HEK293T (cell line): ENCODE results near the gene CDH13.

ENCODE experiments used
- CTCF ChIA-PET: fragments of 350-600 bp; formaldehyde crosslinking; extraction: SDS; loops from one replicate; lab custom pipeline; 2021; ENCODE audit warnings: antibody characterized with exemption, inconsistent platforms; lab: Yijun Ruan, JAX
- POLR2A ChIA-PET: fragments of 350-600 bp; formaldehyde crosslinking; extraction: SDS; loops from one replicate; lab custom pipeline; 2020; ENCODE audit warnings: antibody characterized with exemption, inconsistent platforms; lab: Yijun Ruan, JAX
- DNase-seq: peaks from one replicate; pipeline ENCODE4 v3.0.0; 2012; ENCODE audit warnings: mixed read lengths; ENCODE audit errors: extremely low spot score
- ARNT ChIP-seq: fragments of 450-650 bp; IDR thresholded peaks from 2 replicates; pipeline ENCODE4 v1.6.1; 2017; ENCODE audit warnings: mild to moderate bottlenecking
- BHLHE40 ChIP-seq: fragments of 450-650 bp; IDR thresholded peaks from 2 replicates; pipeline ENCODE4 v1.6.1; 2016; ENCODE audit warnings: mild to moderate bottlenecking, moderate library complexity, borderline replicate concordance
- CTBP1 ChIP-seq: fragments of 450-650 bp; IDR thresholded peaks from 2 replicates; pipeline ENCODE4 v1.6.1; 2016; ENCODE audit warnings: borderline replicate concordance
- ELF4 ChIP-seq: fragments of 450-650 bp; IDR thresholded peaks from 2 replicates; pipeline ENCODE4 v1.6.1; 2017; ENCODE audit warnings: antibody characterized with exemption
- FOXA1 ChIP-seq: fragments of 450-650 bp; IDR thresholded peaks from 2 replicates; pipeline ENCODE4 v1.6.1; 2016; ENCODE audit warnings: mild to moderate bottlenecking
- FOXK2 ChIP-seq: fragments of 450-650 bp; IDR thresholded peaks from 2 replicates; pipeline ENCODE4 v1.6.1; 2016; ENCODE audit warnings: mild to moderate bottlenecking
- FOXM1 ChIP-seq: fragments of 450-650 bp; IDR thresholded peaks from 2 replicates; pipeline ENCODE4 v1.6.1; 2017; ENCODE audit warnings: mild to moderate bottlenecking, borderline replicate concordance
- HDGF ChIP-seq: fragments of 450-650 bp; IDR thresholded peaks from 2 replicates; pipeline ENCODE4 v1.6.1; 2017; ENCODE audit warnings: antibody characterized with exemption, borderline replicate concordance
- L3MBTL2 ChIP-seq: fragments of 450-650 bp; conservative IDR thresholded peaks from 2 replicates; pipeline ENCODE4 v1.6.1; 2016; ENCODE audit warnings: mild to moderate bottlenecking
- LEF1 ChIP-seq: fragments of 450-650 bp; IDR thresholded peaks from 2 replicates; pipeline ENCODE4 v1.6.1; 2017; ENCODE audit warnings: mild to moderate bottlenecking, borderline replicate concordance
- NFRKB ChIP-seq: fragments of 450-650 bp; IDR thresholded peaks from 2 replicates; pipeline ENCODE4 v1.6.1; 2016; ENCODE audit warnings: mild to moderate bottlenecking, moderate library complexity
- SP1 ChIP-seq: fragments of 450-650 bp; IDR thresholded peaks from 2 replicates; pipeline ENCODE4 v1.6.1; 2017
- SUZ12 ChIP-seq: fragments of 450-650 bp; IDR thresholded peaks from 2 replicates; pipeline ENCODE4 v1.6.1; 2016; ENCODE audit warnings: mild to moderate bottlenecking
- TARDBP ChIP-seq: fragments of 450-650 bp; IDR thresholded peaks from 2 replicates; pipeline ENCODE4 v1.6.1; 2016
- ZNF384 ChIP-seq: fragments of 450-650 bp; IDR thresholded peaks from 2 replicates; pipeline ENCODE4 v1.6.1; 2016
- TF ChIP-seq, protein P1 (sequence below): fragments of 450-650 bp; IDR thresholded peaks from 2 replicates; pipeline ENCODE4 v1.6.1; 2016

The CDH13 gene

DNA sequence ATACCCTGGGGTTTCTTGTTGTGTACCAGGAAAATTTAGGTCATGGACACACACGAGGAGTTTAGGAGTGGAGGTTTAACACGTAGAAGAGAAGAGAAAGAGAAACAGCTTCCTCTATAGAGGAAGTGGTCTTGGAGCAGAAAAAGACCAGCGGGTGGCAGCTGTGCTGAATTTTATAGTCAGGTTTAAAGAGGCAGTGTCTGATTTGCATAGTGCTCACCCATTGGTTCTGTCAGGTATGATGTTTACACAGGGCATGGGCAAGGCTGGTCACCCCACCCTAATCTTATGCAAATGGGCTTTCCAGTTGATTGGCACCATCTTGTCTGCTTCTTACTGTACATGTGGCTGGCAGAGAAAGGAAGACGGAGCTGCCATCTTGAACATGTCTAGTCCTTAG, 309.0 kb downstream of the CDH13 start:
- DNase-seq, result no peak
- TF ChIP-seq SP1, result no peak
- no peak for TF ChIP-seq BHLHE40
- no peak for TF ChIP-seq ARNT
- TF ChIP-seq FOXM1, result no peak
- no peak for TF ChIP-seq ZNF384
- no peak for TF ChIP-seq SUZ12
- no peak for TF ChIP-seq FOXA1
- POLR2A ChIA-PET, result no interaction called here
- CTCF ChIA-PET, result no interaction called here

DNA sequence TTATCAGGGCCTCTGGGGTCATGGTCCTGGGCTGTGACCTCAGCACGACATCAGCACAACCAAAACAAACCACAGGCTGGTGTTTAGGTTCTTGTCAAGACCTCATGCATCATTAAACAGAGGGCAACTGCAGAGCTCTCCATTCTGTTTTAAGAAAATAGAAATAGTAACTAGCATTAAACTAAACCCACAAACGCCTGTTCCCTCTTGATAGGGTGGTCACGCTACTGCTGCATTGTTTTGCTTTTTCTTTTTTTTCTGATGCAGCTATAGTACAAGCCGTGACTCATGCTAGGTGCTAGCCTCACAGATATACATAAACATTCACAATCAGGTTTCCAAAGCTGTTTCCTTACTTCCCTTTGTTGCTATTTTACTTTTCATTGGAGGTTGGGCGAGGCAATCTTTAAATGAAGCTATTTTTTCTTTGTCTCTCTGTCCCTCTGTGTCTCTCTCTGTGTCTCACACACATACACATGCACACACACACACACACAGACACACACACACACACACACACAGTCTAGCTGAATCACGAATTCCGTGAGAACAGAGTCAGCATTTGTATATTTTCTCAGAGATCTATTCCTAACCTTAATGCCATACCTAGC, 310.3 kb downstream of the CDH13 start:
- ChIA-PET POLR2A (no interaction called here), CTCF (no interaction called here)
- DNase-seq, result no peak
- TF ChIP-seq, protein P1, sequence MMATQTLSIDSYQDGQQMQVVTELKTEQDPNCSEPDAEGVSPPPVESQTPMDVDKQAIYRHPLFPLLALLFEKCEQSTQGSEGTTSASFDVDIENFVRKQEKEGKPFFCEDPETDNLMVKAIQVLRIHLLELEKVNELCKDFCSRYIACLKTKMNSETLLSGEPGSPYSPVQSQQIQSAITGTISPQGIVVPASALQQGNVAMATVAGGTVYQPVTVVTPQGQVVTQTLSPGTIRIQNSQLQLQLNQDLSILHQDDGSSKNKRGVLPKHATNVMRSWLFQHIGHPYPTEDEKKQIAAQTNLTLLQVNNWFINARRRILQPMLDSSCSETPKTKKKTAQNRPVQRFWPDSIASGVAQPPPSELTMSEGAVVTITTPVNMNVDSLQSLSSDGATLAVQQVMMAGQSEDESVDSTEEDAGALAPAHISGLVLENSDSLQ, result no peak
- TF ChIP-seq ELF4, result no peak
- no peak for TF ChIP-seq TARDBP
- no peak for TF ChIP-seq L3MBTL2

DNA sequence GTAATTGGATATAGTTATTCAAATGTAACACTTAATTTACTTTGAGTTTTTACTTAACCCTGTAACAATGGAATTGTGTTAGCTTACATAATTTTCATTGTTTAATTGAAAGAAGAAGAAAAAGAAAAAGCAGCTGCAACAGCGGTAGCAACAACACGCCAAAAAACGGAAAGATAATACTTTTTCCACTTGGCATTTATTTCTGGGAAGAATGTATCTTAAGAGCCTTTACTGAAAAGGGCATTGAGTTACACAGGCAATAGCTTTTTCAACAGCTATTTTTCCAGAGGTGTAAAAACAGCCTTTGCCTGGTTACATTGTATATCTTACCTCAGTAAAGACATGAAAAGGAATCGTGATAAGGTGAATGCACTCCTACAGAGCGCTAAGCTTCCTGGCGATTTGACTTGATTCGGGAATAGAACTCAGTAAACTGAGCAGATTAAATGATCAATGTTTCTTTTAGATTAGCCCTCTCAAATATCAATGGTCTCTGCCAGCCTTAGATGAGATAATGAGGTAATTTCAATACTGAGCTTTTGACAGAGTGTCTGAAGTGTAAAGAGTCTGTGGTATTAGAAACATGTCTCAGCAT, 311.3 kb downstream of the CDH13 start:
- TF ChIP-seq NFRKB (no peak), LEF1 (no peak), BHLHE40 (no peak), SUZ12 (no peak), FOXK2 (no peak), FOXM1 (no peak), HDGF (no peak), TARDBP (no peak), ELF4 (no peak), FOXA1 (no peak)
- no peak for DNase-seq
- POLR2A ChIA-PET, result no interaction called here
- CTCF ChIA-PET, result no interaction called here

DNA sequence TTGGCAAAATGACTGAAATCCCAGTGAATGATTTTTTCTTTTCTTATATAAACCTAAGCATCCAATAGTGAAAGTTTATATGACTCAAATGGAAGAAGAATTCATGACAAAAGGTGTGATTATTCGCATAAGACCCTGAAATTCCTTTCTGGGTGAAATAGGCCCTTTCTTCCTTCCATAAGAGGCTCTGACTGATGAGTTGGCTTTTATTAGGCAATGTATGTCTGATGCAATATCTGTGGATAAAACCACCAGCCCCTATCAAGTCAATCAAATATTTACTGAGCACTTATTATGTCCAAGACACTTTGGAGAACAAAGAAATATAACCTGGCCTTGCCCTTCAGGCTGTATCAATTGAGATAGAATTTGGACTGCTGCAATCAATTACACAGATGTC, 316.6 kb downstream of the CDH13 start:
- CTCF ChIA-PET, result no interaction called here
- DNase-seq, result no peak

DNA sequence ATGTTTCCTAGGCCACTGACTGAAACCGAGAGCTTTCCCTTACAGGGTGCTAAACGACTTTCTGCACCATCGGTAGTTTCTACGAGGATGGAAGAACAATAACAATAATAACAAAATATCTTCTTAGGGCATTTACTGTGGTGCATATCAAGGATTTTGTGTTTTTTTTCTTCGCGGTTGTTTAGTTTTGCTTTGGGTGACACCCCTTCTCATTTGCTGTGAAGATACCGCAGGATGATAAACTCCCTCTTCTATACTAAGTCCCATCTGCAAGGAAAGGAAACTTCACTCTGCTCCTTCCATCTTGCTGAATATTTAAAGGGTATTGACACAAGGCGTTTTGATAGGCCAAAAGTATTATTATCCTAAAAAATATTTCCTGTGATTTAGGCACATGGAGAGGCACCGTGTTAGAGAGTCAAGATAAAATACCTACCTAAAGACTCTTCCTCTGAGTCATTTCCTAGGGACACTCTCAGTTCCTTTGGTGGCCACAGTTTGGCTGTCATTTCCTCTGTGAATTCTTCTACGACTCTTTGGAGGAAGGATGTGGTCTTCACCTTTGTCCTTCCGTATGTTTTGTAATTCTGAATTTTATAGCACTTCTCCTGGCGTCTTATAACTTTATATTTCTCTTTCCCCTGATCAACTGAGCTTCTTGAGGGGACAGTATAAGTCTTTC, 318.8 kb downstream of the CDH13 start:
- DNase-seq, result no peak

More for the DNA sequence above, 316.6 kb downstream of the CDH13 start:
- POLR2A ChIA-PET, result no interaction called here
- TF ChIP-seq BHLHE40 (no peak), HDGF (no peak), TARDBP (no peak), CTBP1 (no peak), FOXK2 (no peak), SP1 (no peak), FOXA1 (no peak), SUZ12 (no peak), ELF4 (no peak), LEF1 (no peak), L3MBTL2 (no peak), NFRKB (no peak)
- TF ChIP-seq, protein P1, result no peak

DNA sequence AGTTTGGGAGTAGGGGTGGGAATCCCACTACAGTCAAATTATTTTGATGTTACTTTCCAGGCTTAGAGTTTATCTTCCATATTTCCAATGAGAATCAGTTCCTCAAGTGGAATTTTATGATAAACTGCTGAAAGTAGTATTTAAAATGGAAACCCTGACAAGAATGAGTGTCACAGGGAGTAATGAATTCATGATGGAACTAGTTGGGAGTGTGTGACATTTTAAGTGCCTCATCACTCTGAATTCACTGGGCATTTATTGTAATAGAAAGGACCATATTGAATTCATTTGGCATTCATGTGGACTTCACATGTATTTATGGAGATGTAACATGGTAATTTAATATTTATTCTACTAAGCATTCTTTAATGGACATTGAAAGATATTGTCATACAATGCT, 320.9 kb downstream of the CDH13 start:
- TF ChIP-seq LEF1 (no peak), ELF4 (no peak), SP1 (no peak), CTBP1 (no peak), TARDBP (no peak), ARNT (no peak), FOXK2 (no peak), HDGF (no peak), SUZ12 (no peak), FOXA1 (no peak)
- POLR2A ChIA-PET, result no interaction called here
- CTCF ChIA-PET, result no interaction called here
- DNase-seq, result no peak

More for the DNA sequence above, 318.8 kb downstream of the CDH13 start:
- no peak for TF ChIP-seq NFRKB
- TF ChIP-seq SP1, result no peak
- TF ChIP-seq L3MBTL2, result no peak
- no peak for TF ChIP-seq BHLHE40
- TF ChIP-seq ELF4, result no peak
- TF ChIP-seq, protein P1, result no peak
- TF ChIP-seq TARDBP, result no peak
- no peak for TF ChIP-seq FOXA1
- no peak for TF ChIP-seq ARNT
- no peak for TF ChIP-seq FOXK2
- no peak for TF ChIP-seq SUZ12
- TF ChIP-seq FOXM1, result no peak
- TF ChIP-seq LEF1, result no peak
- no peak for TF ChIP-seq ZNF384
- no peak for TF ChIP-seq CTBP1
- POLR2A ChIA-PET, result no interaction called here
- CTCF ChIA-PET, result no interaction called here
